ENCODE data around the gene PXYLP1. TPM values are rescaled to one million over a fixed set of nuclear protein-coding genes. Genes with fewer than 3 reads are reported as not detected.

Gene PXYLP1
- total and polyA plus RNA-seq, 3 experiments from 2014 or later: 6.6 to 9.5 (median 7.6) TPM

GRCh38 chr3:141305436-141305835, 73.8 kb downstream of the PXYLP1 start:
- Mint-ChIP-seq H3K4me1 (peaks cover 25 to 38% (median 37%) of the 10 kb centered on the region in 3 donors), H3K4me3 (no peak overlapping the region)
- CTCF ChIA-PET: interaction anchor here (1.0 to 8.3 kb wide), 16 partner anchors 9 to 256 kb away, joined by 3 to 84 read pairs (median 6); partner anchors contain the start of gene PXYLP1

GRCh38 chr3:141306276-141306675, 74.7 kb downstream of the PXYLP1 start:
- peak overlapping the region in 6 of 8 donors; percentile 48 to 91 (median 83) for H3K27ac Mint-ChIP-seq

More at GRCh38 chr3:141305436-141305835, 73.8 kb downstream of the PXYLP1 start:
- Mint-ChIP-seq H3K27ac (peak overlapping the region in 1 of 8 donors; percentile 10), H3K36me3 (no peaks in the 10 kb centered on the region), H3K9me3 (no peaks in the 10 kb centered on the region), H3K27me3 (no peaks in the 10 kb centered on the region)
- Histone ChIP-seq H3K27me3 (ENCODE audit: insufficient read depth, low read length, poor library complexity, severe bottlenecking) (no peaks in the 10 kb centered on the region), H3K9me3 (ENCODE audit: low read length) (no peaks in the 10 kb centered on the region), H3K4me3 (ENCODE audit: low read length) (no peak overlapping the region), H3K4me1 (ENCODE audit: insufficient read depth, low read length) (peaks cover 49% of the 10 kb centered on the region), H3K36me3 (ENCODE audit: insufficient read depth, low read length) (no peaks in the 10 kb centered on the region), H3K27ac (ENCODE audit: low read depth, low read length) (no peak overlapping the region)
- no peak for DNase-seq
- POLR2A ChIA-PET: interaction anchor here (3.3 kb wide), 1 partner anchor 74 kb away, joined by 22 read pairs; the partner anchor contains the start of gene PXYLP1

DNA sequence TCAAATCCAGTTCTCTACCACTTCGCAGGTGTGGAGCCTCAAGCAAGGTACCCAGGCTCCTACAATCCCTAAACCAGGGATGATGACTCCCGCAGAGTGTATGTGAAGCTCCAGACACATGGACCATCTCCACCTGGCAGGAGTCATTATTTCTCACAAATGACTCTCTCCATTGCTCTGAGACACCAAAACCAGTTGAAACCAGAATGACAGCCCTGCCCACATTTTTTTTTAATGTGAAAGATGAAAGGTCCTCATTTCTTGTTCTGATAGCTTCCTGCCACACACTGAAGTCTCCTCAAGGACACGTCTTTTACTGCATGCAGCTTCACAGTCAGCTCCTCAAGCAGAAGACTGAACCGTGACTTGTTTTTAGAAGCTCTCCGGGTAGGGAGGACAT, 75.3 kb downstream of the PXYLP1 start:
- Histone ChIP-seq H3K9me3 (ENCODE audit: low read length) (no peaks in the 10 kb centered on the region), H3K27ac (ENCODE audit: low read depth, low read length) (no peak overlapping the region), H3K4me1 (ENCODE audit: insufficient read depth, low read length) (peaks cover 58% of the 10 kb centered on the region), H3K4me3 (ENCODE audit: low read length) (peak overlapping the region; percentile 19), H3K27me3 (ENCODE audit: insufficient read depth, low read length, poor library complexity, severe bottlenecking) (no peaks in the 10 kb centered on the region), H3K36me3 (ENCODE audit: insufficient read depth, low read length) (no peaks in the 10 kb centered on the region)
- H3K27me3 Mint-ChIP-seq: peaks cover 0 to 1% of the 10 kb centered on the region in 2 donors
- H3K4me3 Mint-ChIP-seq: peak overlapping the region; percentile 37 to 67 (median 61)
- peak overlapping the region; percentile 48 to 91 (median 86) for H3K27ac Mint-ChIP-seq
- H3K9me3 Mint-ChIP-seq: no peaks in the 10 kb centered on the region
- ChIA-PET POLR2A (interaction anchor here (1.0 to 3.3 kb wide), 6 partner anchors 39 to 254 kb away, joined by 3 to 22 read pairs (median 4); partner anchors contain the start of genes PXYLP1 and RASA2), CTCF (interaction anchor here (0.7 to 8.3 kb wide), 18 partner anchors 13 to 254 kb away, joined by 3 to 84 read pairs (median 4); partner anchors contain the start of genes PXYLP1 and RASA2)
- H3K36me3 Mint-ChIP-seq: peaks cover 0 to 6% (median 0%) of the 10 kb centered on the region in 3 donors
- peaks cover 40 to 53% (median 50%) of the 10 kb centered on the region in 3 donors for H3K4me1 Mint-ChIP-seq
- peak in 2 of 5 donors; percentile 52 to 75 for DNase-seq

More at GRCh38 chr3:141306276-141306675, 74.7 kb downstream of the PXYLP1 start:
- H3K4me1 ChIP-seq (ENCODE audit: insufficient read depth, low read length): peaks cover 57% of the 10 kb centered on the region
- no peak for DNase-seq
- H3K4me1 Mint-ChIP-seq: peaks cover 33 to 47% (median 43%) of the 10 kb centered on the region in 3 donors
- peaks cover 0 to under 1% (median 0%) of the 10 kb centered on the region in 3 donors for H3K36me3 Mint-ChIP-seq
- no peak overlapping the region for H3K4me3 Mint-ChIP-seq
- no peaks in the 10 kb centered on the region for H3K36me3 ChIP-seq (ENCODE audit: insufficient read depth, low read length)
- no peaks in the 10 kb centered on the region for H3K9me3 Mint-ChIP-seq
- H3K4me3 ChIP-seq (ENCODE audit: low read length): peak overlapping the region; percentile 19
- H3K27me3 Mint-ChIP-seq: peaks cover 0 to 1% of the 10 kb centered on the region in 2 donors
- no peaks in the 10 kb centered on the region for H3K9me3 ChIP-seq (ENCODE audit: low read length)
- H3K27me3 ChIP-seq (ENCODE audit: insufficient read depth, low read length, poor library complexity, severe bottlenecking): no peaks in the 10 kb centered on the region
- H3K27ac ChIP-seq (ENCODE audit: low read depth, low read length): no peak overlapping the region
- CTCF ChIA-PET: interaction anchor here (0.7 to 8.3 kb wide), 11 partner anchors 39 to 255 kb away, joined by 3 to 84 read pairs (median 6); partner anchors contain the start of gene PXYLP1
- POLR2A ChIA-PET: interaction anchor here (0.6 to 3.3 kb wide), 8 partner anchors 9 to 517 kb away, joined by 3 to 22 read pairs (median 5); partner anchors contain the start of genes PXYLP1 and RASA2

GRCh38 chr3:141307351-141308059, 75.9 kb downstream of the PXYLP1 start:
- Histone ChIP-seq H3K4me1 (ENCODE audit: insufficient read depth, low read length) (peaks cover 64% of the 10 kb centered on the region), H3K27ac (ENCODE audit: low read depth, low read length) (no peak overlapping the region), H3K4me3 (ENCODE audit: low read length) (peak overlapping the region; percentile 6), H3K9me3 (ENCODE audit: low read length) (no peaks in the 10 kb centered on the region), H3K36me3 (ENCODE audit: insufficient read depth, low read length) (no peaks in the 10 kb centered on the region), H3K27me3 (ENCODE audit: insufficient read depth, low read length, poor library complexity, severe bottlenecking) (no peaks in the 10 kb centered on the region)
- DNase-seq: no peak
- CTCF ChIA-PET: interaction anchor here (0.7 to 8.3 kb wide), 19 partner anchors 14 to 254 kb away, joined by 3 to 84 read pairs (median 4); partner anchors contain the start of genes PXYLP1 and RASA2
- Mint-ChIP-seq H3K27me3 (peaks cover 0 to 1% of the 10 kb centered on the region in 2 donors), H3K27ac (peak overlapping the region; percentile 48 to 91 (median 86)), H3K36me3 (peaks cover 0 to 6% (median 0%) of the 10 kb centered on the region in 3 donors), H3K9me3 (no peaks in the 10 kb centered on the region), H3K4me1 (peaks cover 45 to 59% (median 56%) of the 10 kb centered on the region in 3 donors), H3K4me3 (peak overlapping the region; percentile 37 to 67 (median 61))
- POLR2A ChIA-PET: interaction anchor here (1.0 to 3.3 kb wide), 6 partner anchors 40 to 253 kb away, joined by 3 to 22 read pairs (median 4); partner anchors contain the start of genes PXYLP1 and RASA2

DNA sequence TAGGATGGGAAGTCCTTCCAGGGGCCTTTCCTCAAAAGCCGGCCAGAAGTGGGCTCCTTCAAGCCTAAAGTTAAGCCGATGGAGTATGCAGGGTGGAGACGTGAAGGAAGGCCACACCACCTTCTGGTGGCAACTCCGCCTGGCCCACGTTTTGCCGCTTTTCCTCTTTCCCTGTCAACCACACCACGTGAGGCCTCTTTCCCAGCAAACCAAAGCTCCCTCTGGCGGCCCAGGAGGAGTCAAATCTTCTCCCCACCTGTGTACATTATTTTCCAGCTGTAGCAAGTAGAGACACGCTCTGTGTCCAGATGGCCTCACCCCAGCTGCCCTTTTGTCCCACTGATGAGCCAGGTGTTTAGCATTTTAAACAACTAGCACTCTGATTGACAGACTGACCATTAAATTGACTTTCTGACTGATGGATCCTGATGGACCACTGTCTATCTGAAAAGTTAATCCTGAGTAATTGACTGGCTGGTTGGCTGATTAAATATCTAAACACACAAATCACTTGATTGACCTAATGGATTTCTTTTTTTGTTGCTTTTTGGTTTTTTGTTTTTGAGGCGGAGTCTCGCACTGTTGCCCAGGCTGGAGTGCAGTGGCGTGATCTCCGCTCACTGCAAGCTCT, 77.1 kb downstream of the PXYLP1 start:
- H3K4me3 ChIP-seq (ENCODE audit: low read length): no peak overlapping the region
- no peak overlapping the region for H3K27ac ChIP-seq (ENCODE audit: low read depth, low read length)
- CTCF ChIA-PET: interaction anchor here (1.1 to 8.3 kb wide), 6 partner anchors 41 to 252 kb away, joined by 4 to 84 read pairs (median 12); partner anchors contain the start of gene RASA2
- peak overlapping the region in 4 of 8 donors; percentile 14 to 78 (median 32) for H3K27ac Mint-ChIP-seq
- no peaks in the 10 kb centered on the region for H3K36me3 ChIP-seq (ENCODE audit: insufficient read depth, low read length)
- no peaks in the 10 kb centered on the region for H3K27me3 ChIP-seq (ENCODE audit: insufficient read depth, low read length, poor library complexity, severe bottlenecking)
- H3K36me3 Mint-ChIP-seq: peaks cover 0 to 6% (median 0%) of the 10 kb centered on the region in 3 donors
- H3K4me3 Mint-ChIP-seq: no peak overlapping the region
- POLR2A ChIA-PET: no interaction called here
- H3K4me1 Mint-ChIP-seq: peaks cover 50 to 62% (median 53%) of the 10 kb centered on the region in 3 donors
- DNase-seq: no peak
- peaks cover 0 to 1% of the 10 kb centered on the region in 2 donors for H3K27me3 Mint-ChIP-seq
- peaks cover 63% of the 10 kb centered on the region for H3K4me1 ChIP-seq (ENCODE audit: insufficient read depth, low read length)
- no peaks in the 10 kb centered on the region for H3K9me3 Mint-ChIP-seq
- no peaks in the 10 kb centered on the region for H3K9me3 ChIP-seq (ENCODE audit: low read length)

DNA sequence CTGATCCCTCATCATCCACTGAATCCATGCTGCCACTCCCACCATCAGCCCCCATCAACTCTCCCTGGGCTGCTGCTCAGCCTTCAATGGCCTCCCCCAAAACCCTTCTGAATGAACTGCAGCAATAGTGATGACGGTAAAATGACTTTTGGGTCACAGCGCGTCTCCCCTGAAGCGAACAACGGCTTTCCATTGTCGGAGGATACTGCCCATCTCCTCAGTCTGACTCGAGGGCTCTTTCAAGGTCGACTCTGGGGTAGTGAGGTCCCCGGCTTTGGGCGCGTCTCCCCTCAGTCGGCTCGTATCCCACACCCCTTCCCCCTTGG, 79.5 kb downstream of the PXYLP1 start:
- H3K9me3 Mint-ChIP-seq: no peaks in the 10 kb centered on the region
- Histone ChIP-seq H3K9me3 (ENCODE audit: low read length) (no peaks in the 10 kb centered on the region), H3K36me3 (ENCODE audit: insufficient read depth, low read length) (no peaks in the 10 kb centered on the region), H3K27ac (ENCODE audit: low read depth, low read length) (peak overlapping the region; percentile 66), H3K4me3 (ENCODE audit: low read length) (peak overlapping the region; percentile 58), H3K27me3 (ENCODE audit: insufficient read depth, low read length, poor library complexity, severe bottlenecking) (no peaks in the 10 kb centered on the region), H3K4me1 (ENCODE audit: insufficient read depth, low read length) (peaks cover 50% of the 10 kb centered on the region)
- ChIA-PET CTCF (interaction anchor here (0.6 to 7.0 kb wide), 26 partner anchors 8 to 203 kb away, joined by 3 to 71 read pairs (median 5); partner anchors contain the start of gene PXYLP1), POLR2A (interaction anchor here (0.6 to 1.8 kb wide), 8 partner anchors 44 to 566 kb away, joined by 3 to 12 read pairs (median 8); partner anchors contain the start of gene PXYLP1)
- peak overlapping the region; percentile 82 to 99 (median 97) for H3K27ac Mint-ChIP-seq
- peaks cover 0 to 6% (median 0%) of the 10 kb centered on the region in 3 donors for H3K36me3 Mint-ChIP-seq
- H3K4me1 Mint-ChIP-seq: peaks cover 50 to 59% (median 53%) of the 10 kb centered on the region in 3 donors
- peak overlapping the region; percentile 90 to 98 (median 95) for H3K4me3 Mint-ChIP-seq
- peaks cover 0 to 1% of the 10 kb centered on the region in 2 donors for H3K27me3 Mint-ChIP-seq
- DNase-seq: no peak

All from CD8-positive, alpha-beta memory T cell (primary cell).